KOPT-K1 (cell line): ENCODE results near the gene IFI44.

ENCODE experiments used
- H3K27ac ChIP-seq: fragments of 200-600 bp; sonication (generic); 2 replicates; pipeline ENCODE4 v1.5.1; 2016; ENCODE audit warnings: antibody characterized with exemption, mild to moderate bottlenecking, low read depth, low read length; ENCODE audit not compliant: poor library complexity, severe bottlenecking
- H3K36me3 ChIP-seq: fragments of 200-600 bp; sonication (generic); 2 replicates; pipeline ENCODE4 v1.5.1; 2017; ENCODE audit warnings: antibody characterized with exemption, mild to moderate bottlenecking, low read length, moderate library complexity; ENCODE audit not compliant: insufficient read depth
- H3K9me3 ChIP-seq: fragments of 200-600 bp; sonication (generic); 2 replicates; pipeline ENCODE4 v1.5.1; 2017; ENCODE audit warnings: antibody characterized with exemption, low read length, mild to moderate bottlenecking; ENCODE audit not compliant: insufficient read depth, poor library complexity, severe bottlenecking

The IFI44 gene

DNA sequence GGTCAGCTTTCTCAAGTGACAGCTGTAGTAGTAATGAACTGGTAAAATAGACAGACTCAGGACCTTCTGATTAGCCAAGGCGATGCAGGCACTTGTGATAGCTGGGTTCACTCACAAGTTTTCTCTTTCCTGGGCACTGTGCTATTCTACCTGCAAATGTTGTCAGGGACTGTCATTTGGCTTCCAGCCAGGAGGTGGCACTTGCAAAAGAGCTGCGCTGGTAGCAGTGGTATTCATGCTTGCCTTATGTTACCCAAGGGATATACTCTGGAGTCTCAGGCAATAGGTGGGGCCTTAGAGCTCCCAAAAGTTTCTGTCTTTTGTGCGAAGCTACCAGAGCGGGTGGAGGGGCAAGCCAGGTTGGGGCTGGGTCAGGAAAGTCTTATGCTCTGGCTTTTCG, 23.5 kb downstream of the IFI44 start:
- Histone ChIP-seq H3K36me3 (no peaks in the 10 kb centered on the region), H3K27ac (no peak overlapping the region), H3K9me3 (no peaks in the 10 kb centered on the region)

DNA sequence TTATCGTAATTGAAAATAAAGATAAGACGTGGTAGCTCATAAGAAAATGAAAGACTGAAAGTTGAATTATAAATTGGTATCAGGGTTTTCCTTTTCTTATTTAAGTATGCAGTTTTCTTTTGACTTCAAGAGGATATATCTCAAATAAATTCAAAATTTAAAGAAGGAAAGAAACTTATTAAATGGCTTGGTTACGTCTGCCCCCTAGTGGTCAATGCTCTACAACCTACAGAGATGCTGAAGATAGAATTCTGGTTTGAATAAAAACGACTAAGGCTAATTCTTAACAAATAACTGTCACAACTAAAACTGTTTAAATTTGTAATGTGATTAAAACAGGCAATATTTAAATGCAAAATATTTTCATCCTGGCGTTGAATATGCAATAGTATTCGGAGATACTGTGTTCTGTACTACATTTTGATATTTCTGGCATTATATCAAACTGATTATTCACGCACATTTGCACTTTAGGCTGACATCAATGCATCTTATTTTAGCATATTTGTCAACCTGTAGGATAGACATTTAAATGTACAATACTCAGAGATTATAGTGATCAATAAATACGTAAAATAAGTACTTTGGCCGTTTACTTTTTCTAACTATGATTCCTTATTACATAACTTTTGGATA, 26.8 kb downstream of the IFI44 start:
- Histone ChIP-seq H3K9me3 (no peaks in the 10 kb centered on the region), H3K36me3 (no peaks in the 10 kb centered on the region), H3K27ac (no peak overlapping the region)

DNA sequence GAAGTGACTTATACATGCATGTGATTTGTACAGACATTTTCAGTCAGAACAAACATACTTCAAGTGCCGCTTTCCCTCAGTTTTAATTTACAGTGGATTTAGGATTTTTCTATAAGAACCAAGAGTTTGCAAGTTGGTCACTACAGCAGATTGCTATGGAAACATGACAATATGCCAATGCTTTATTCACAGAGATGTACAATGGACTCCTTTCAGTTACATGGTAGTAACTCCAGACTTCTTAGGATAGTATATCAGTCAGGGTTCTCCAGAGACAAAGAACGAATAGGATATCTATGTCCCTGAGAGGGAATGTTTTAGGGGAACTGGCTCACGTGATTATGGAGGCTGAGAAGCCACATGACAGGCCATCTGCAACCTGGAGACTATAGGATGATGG, 27.4 kb downstream of the IFI44 start:
- no peaks in the 10 kb centered on the region for H3K36me3 ChIP-seq
- no peaks in the 10 kb centered on the region for H3K9me3 ChIP-seq
- H3K27ac ChIP-seq = no peak overlapping the region

DNA sequence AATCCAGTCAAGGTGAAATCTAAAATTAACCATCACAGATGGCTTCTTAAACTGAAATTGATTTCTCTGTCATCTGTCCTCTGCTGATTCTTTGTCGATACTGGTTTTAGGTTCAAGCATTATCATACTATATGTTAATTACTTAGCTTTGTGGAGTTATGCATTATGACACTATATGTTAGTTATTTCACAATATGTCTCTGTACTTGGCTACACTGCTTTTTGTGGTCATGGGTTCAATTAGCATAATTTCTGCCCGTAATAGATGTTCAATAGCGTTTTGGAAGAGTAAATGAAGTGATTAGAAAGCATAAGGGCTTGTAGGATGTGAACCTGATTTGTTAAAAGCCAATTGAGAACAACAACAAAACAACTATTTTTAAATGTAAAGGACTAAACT, 28.2 kb downstream of the IFI44 start:
- no peak overlapping the region for H3K27ac ChIP-seq
- no peaks in the 10 kb centered on the region for H3K36me3 ChIP-seq
- H3K9me3 ChIP-seq = no peaks in the 10 kb centered on the region

DNA sequence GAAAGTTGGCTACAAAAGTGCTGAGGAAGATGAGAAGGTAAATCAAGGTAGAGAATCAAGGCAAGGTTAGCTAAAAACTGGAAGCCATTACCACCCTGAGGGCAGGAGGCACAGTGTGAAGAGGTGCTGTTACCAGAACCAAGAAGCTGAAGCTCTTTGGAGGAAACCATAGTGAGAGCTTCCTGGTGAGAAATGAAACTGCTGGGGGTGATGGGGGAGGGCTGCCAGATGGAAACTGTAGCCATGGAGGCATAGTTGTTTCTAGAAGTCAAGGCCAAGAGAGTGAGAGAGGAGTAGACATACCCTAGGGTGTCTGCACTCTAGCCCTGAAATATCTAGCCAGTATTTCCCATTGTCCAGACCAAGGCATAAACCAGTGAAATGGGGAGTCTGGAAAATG, 28.7 kb downstream of the IFI44 start:
- Histone ChIP-seq H3K9me3 (no peaks in the 10 kb centered on the region), H3K27ac (no peak overlapping the region), H3K36me3 (no peaks in the 10 kb centered on the region)

DNA sequence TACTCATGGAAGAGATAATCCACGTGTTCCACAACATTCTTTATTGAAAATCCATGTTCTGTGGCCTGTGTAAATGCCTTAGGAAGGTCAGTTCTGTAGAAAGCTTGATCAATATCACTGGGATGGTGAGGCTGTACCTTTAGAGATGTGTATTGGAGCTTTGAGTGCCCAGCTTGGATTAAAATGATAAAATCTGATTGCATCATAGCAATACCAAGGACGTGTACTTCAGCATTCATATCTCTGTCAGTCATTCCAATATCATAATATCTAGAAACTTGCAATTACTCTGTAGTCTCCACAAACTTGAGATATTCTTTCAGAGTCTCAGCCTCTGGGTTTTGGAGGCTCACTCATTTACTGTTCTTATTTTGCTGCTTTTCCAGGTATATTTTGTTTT, 31.6 kb downstream of the IFI44 start:
- H3K27ac ChIP-seq = no peak overlapping the region
- H3K36me3 ChIP-seq = no peaks in the 10 kb centered on the region
- H3K9me3 ChIP-seq = no peaks in the 10 kb centered on the region

DNA sequence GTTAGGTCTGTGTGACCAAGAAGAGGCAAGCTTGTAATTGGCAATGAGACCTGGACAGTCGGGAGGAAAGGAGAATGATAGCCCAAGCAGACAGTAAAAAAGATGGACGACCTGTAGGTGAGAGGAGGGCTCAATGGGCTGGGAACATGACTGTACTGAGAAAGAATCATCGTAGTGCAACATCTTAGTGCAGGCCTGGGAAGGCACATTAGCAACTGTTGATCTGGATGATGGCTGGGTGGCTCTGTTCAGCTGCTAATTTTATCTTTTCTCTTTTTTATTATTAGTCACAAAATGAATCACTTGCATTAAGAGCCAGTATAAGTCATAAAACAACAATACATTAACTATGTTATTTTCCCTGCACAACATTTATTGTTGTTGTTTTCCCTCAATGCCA, 32.9 kb downstream of the IFI44 start:
- Histone ChIP-seq H3K9me3 (no peaks in the 10 kb centered on the region), H3K36me3 (no peaks in the 10 kb centered on the region), H3K27ac (no peak overlapping the region)

DNA sequence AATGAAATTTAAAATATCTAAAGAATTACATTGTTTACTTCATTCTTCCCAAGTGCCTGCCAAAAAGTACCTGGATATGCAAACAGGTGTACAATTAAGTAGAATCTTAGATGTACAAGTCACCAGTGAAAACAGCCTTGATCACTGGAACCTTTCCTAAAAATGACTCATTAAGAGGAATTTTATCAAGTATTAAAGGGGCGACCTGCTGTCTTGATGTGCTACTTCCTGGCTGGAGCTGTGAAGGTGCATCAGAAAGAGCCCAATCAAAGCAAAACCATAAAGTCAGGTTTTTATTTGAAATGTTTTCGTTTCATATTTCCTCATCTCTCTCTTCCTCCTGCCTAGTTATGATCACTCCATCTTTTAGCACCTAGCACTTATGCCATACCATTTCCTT, 33.4 kb downstream of the IFI44 start:
- Histone ChIP-seq H3K9me3 (no peaks in the 10 kb centered on the region), H3K36me3 (no peaks in the 10 kb centered on the region), H3K27ac (no peak overlapping the region)

DNA sequence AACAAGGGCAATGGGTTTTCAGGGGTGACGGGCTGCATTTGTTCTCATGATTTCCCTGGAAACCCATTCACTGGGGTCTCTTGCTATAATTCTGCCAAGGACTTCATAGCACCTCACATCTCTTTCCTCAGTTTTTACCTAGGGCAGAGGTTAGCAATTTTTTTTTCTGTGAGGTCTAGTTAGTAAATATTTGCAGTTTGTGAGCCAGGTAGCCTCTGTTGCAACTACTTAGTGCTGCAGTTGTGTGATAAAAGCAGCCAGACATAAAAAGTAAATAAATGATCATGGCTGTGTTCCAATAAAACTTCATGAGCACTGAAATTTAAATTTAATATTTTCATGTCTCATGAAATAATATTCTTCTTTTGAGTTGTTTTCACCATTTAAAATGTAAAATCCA, 37.7 kb downstream of the IFI44 start:
- Histone ChIP-seq H3K36me3 (no peaks in the 10 kb centered on the region), H3K27ac (no peak overlapping the region), H3K9me3 (no peaks in the 10 kb centered on the region)

DNA sequence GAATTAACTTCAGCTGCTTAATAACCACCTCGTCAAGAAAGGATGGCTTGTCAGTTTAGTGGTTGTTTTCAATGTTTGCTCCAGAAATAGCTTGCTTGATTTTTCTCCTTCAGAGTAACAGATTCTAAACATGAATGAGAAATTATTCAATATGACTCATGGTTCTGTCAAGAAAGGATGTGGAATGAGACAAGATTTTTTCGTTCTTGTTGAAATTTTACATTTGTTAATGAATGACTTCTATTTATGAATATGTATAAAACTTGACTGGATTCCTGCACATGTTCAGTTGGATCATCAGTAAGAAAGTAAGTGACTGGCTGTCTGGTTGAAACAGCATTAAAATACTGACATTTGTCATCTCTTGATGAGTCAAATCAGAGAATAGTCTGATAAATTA, 38.3 kb downstream of the IFI44 start:
- H3K9me3 ChIP-seq = no peaks in the 10 kb centered on the region
- H3K27ac ChIP-seq = no peak overlapping the region
- H3K36me3 ChIP-seq = no peaks in the 10 kb centered on the region

DNA sequence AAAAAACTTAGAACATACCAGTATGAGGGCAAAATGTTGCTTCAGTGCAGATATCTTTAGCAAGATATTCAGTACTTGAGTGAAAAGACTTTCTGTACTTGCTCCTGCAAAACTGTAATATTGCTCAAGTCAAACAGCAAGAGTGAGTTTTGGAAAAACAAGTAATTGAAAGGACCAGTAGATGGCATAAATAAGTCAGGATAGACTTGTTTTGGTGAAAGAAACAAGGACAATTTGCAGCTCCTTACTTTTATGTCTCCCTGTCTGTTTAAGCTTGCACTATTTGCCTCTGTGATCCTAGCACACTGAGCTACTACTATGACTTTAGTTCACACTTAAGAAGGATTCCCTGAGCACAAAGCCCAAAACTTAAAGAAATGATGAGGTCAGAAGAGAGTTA, 39.1 kb downstream of the IFI44 start:
- H3K36me3 ChIP-seq = no peaks in the 10 kb centered on the region
- H3K9me3 ChIP-seq = no peaks in the 10 kb centered on the region
- no peak overlapping the region for H3K27ac ChIP-seq

DNA sequence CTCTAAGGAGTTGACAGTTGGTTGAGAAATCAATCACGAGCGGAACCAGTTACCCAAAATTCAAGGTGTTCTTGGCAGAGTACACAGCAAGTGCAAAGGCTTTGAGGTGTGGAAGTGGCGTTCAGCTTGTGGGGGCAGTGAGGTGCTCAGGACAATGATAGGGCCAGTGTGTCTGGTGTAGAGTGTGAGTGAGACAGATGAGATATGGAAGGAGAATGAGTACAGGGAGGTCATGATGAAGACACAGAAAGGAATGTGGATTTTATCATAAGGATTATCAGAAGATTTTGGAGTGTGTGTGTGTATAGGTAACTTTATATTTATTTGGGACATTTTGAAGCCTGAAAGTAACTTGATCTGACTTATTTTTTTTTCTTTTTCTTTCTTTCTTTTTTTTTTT, 40.9 kb downstream of the IFI44 start:
- no peak overlapping the region for H3K27ac ChIP-seq
- H3K9me3 ChIP-seq = no peaks in the 10 kb centered on the region
- no peaks in the 10 kb centered on the region for H3K36me3 ChIP-seq

DNA sequence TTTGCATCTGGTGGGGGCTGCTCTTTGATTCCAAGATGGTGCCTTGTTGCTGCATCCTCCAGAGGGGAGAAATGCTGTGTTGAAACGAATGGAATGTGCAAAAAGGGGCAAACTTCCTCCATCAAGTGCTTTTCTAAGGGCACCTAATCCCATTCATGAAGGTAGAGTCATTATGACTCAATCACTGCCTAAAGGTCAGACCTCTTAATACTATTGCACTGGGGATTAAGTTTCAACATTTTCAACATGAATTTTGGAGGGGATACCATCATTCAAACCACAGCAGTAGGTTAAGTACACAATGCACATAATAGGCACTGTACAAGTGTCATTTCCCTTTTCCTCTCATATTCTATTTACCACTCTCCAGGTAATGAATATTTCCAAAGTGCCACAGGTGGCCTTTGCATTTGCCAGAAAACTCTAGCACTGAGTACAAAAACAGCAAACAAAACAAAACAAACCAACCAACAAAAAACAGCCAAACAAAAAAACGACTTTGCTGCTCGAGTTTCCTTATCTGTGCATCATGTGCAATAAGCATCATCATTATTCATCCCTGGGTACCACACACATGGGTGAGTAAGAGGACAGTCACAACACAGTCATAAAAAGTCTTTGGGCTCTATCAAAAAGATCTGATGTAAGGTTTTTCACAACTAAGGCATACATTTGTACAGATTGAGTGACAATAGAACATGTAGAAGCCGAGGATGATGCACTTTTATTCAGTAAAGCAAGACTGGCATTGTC, 42.5 kb downstream of the IFI44 start:
- no peaks in the 10 kb centered on the region for H3K36me3 ChIP-seq
- H3K27ac ChIP-seq = no peak overlapping the region
- no peaks in the 10 kb centered on the region for H3K9me3 ChIP-seq

DNA sequence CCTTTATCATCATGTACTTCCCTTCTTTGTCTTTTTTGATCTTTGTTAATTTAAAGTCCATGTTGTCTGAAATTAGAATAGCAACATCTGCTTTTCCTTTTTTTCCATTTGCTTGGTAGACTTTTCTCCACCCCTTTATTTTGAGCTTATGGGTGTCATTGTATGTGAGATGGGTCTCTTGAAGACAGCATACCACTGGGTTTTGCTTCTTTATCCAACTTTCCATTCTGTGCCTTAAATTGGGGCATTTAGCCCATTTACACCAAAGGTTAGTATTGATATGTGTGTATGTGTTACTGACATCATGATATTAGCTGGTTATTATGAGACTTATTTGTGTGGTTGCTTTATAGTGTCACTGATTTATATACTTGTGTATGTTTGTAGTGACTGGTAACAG, 50.2 kb downstream of the IFI44 start:
- H3K27ac ChIP-seq = no peak overlapping the region

DNA sequence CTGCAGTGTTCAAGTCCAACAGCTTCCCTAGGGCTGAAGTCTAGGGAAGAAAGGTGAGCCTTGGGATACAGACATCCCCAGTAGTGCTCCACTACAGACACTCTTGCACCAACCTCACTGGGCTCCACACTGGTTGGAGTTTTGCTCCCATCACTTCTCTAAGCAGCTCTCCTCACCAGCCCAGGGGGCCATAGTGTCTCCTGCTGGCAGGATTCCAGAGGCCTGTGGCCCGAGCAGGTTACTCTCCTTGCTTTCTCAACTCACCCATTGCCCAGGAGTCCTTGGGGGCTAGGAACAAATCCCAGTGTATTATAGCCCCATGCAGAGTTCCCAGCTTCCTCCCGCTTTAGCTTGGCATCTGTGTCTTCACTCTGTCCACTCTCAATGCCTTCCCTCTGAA, 52.8 kb downstream of the IFI44 start:
- Histone ChIP-seq H3K9me3 (no peaks in the 10 kb centered on the region), H3K36me3 (no peaks in the 10 kb centered on the region), H3K27ac (no peak overlapping the region)

More for the DNA sequence above, 50.2 kb downstream of the IFI44 start:
- H3K36me3 ChIP-seq = no peaks in the 10 kb centered on the region
- H3K9me3 ChIP-seq = no peaks in the 10 kb centered on the region

DNA sequence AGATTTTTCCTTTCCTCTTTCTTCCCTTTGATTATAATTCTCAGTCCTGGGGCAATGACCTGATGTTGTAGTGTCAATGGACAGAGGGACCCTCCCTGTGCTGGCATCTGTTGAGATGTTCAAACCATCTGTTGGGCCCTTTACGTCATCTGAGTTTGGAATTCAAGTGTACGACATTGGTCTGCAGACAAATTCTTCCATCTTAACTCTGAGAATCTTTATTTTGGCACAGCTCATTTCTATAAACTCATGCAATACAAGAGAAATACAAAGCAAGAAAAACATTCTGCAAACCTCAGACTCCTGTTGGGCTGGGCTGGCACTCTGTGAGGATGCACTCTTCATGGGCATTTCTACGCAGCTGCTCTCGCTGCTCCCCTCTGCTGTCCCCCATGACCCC, 54.2 kb downstream of the IFI44 start:
- H3K36me3 ChIP-seq = no peaks in the 10 kb centered on the region
- no peak overlapping the region for H3K27ac ChIP-seq
- no peaks in the 10 kb centered on the region for H3K9me3 ChIP-seq
